Neural cell (in vitro differentiated cells): ENCODE measurements around the gene KRT80.

ENCODE experiments used
- EZH2 ChIP-seq: fragments of 200-600, 300-800 bp; shearing (Covaris generic), sonication (generic); IDR thresholded peaks from 2 replicates; pipeline ENCODE4 v1.6.1; 2014; ENCODE audit warnings: antibody characterized with exemption, low read length, borderline replicate concordance, mild to moderate bottlenecking; ENCODE audit not compliant: insufficient read depth, poor library complexity, severe bottlenecking
- RAD21 ChIP-seq: fragments of 450-650 bp; conservative IDR thresholded peaks from 2 replicates; pipeline ENCODE4 v1.6.1; 2014; ENCODE audit warnings: antibody characterized with exemption, mild to moderate bottlenecking, moderate library complexity
- TAF1 ChIP-seq: IDR thresholded peaks from 2 replicates; pipeline ENCODE4 v1.6.1; 2012; ENCODE audit warnings: low read depth
- TF ChIP-seq, protein P1 (sequence below): fragments of 450-650 bp; IDR thresholded peaks from 2 replicates; pipeline ENCODE4 v1.5.1; 2014; ENCODE audit warnings: antibody characterized with exemption, mild to moderate bottlenecking, moderate library complexity; ENCODE audit not compliant: poor library complexity, severe bottlenecking

GRCh38 chr12:52182384-52182783 is 9.4 kb downstream of the KRT80 start:
- no peak for TF ChIP-seq RAD21
- TF ChIP-seq, protein P1, sequence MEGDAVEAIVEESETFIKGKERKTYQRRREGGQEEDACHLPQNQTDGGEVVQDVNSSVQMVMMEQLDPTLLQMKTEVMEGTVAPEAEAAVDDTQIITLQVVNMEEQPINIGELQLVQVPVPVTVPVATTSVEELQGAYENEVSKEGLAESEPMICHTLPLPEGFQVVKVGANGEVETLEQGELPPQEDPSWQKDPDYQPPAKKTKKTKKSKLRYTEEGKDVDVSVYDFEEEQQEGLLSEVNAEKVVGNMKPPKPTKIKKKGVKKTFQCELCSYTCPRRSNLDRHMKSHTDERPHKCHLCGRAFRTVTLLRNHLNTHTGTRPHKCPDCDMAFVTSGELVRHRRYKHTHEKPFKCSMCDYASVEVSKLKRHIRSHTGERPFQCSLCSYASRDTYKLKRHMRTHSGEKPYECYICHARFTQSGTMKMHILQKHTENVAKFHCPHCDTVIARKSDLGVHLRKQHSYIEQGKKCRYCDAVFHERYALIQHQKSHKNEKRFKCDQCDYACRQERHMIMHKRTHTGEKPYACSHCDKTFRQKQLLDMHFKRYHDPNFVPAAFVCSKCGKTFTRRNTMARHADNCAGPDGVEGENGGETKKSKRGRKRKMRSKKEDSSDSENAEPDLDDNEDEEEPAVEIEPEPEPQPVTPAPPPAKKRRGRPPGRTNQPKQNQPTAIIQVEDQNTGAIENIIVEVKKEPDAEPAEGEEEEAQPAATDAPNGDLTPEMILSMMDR, result no peak
- TF ChIP-seq TAF1, result no peak
- TF ChIP-seq EZH2, result no peak
